SHP77 (cell line): ENCODE results near the gene FILIP1L.

Experiments used
- DNase-seq, 2 experiments: peaks; one replicate each; lab custom pipeline; 2025; lab: John Stamatoyannopoulos, UW

FILIP1L gene

GRCh38 chr3:100114413-100115030 is at the start of gene FILIP1L:
Gene FILIP1L, minus strand, starts transcription at chr3:100114501.
- DNase-seq = no peak

GRCh38 chr3:100163787-100164186 is 49.5 kb upstream of the FILIP1L start:
- DNase-seq = no peak

DNA sequence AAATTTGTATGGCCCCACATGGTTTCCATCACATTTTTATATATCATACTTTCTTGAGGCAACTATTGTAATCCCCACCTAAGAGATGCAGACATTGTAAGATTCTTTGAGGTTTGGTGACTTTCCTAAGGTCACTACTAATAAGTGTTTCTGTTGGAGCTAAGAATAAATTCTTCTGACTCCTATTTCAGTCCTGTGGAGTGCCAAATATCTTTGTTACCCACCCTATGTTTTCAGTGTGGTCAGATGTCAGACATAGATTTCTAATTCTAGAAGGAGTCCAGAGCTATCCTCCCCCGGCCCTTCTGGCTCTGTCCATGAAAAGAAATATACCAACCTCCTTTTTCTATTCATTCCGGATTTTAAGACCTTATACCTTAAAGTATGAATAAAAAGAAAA is 46.2 kb upstream of the FILIP1L start:
- DNase-seq = no peak

- DNase-seq = no peak
Observed at GRCh38 chr3:100159331-100160153, 45.2 kb upstream of the FILIP1L start.

- DNase-seq = no peak
Observed at GRCh38 chr3:100158918-100159330, 44.6 kb upstream of the FILIP1L start.

DNA sequence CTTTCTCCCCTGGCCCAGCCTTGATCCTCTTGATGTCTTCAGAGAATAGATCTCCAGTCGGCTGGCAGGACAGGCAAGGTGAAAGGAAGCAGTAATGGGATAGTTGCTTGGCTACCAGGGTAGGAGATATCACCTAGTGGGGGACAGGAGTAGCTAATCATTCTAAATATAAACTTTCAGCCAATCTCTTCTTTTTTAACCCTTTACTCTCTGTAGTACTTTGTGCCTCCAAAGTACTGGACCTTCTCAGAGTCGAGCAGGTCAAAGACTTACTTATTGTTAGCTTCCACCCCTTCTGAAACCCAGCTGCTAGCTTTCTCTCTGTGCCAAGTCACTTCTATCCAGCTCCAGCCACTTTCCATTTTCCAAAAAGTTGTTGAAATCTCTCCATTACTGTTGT is 43.4 kb upstream of the FILIP1L start:
- DNase-seq = no peak

DNA sequence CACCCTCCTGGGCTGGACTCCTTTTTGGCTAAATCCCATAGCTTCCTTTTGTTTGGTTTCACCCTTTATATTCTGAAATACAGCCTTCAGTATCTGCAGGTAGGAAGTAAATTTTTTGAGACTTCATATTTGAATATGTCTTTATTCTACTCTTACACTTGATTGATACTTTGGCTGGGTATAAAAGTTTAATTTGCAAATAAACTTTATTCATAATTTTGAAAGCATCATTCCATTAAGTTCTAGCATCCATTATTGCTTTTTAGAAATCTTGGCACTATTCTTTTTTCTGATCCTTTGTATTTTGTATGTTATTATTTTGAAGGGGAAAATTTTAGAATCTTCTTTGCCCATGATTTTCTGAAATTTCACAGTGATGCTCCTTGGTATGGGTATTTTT is 41.3 kb upstream of the FILIP1L start:
- DNase-seq = no peak

DNA sequence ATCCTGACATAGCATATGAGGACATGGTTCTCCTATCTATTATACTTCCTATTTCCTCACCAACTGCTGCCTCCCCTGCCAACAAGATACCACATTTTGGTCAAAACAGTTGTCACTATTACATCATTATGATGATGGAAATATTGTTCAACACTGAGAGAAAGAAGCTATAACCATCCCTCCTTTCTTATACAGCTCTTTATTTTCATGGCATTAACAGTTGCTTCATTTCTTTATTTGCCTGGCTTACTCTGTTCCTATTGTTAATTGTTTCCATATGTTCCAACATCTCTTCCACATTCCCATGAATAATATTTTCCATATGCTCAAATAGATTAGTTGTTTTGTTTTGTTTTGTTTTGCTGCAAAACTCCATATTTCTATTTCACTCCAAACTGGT is 40.8 kb upstream of the FILIP1L start:
- no peak for DNase-seq

DNA sequence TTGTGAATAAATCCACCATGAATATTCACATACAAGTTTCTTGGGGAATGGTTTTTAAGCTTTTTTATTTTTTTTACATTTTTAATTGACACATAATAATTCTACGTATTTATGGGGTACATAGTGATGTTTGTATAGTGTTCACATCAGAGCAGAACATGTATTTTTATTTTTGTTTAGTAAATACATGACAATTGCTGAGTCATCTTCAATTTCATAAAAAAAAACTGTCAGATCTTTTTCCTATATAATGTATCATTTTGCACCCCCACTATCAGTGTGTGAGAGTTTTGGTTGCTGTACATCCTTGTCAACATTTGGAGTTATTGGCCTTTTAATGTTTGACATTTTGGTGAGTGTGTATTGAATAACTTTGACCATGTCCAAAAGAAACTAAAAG is 39.9 kb upstream of the FILIP1L start:
- no peak for DNase-seq

DNA sequence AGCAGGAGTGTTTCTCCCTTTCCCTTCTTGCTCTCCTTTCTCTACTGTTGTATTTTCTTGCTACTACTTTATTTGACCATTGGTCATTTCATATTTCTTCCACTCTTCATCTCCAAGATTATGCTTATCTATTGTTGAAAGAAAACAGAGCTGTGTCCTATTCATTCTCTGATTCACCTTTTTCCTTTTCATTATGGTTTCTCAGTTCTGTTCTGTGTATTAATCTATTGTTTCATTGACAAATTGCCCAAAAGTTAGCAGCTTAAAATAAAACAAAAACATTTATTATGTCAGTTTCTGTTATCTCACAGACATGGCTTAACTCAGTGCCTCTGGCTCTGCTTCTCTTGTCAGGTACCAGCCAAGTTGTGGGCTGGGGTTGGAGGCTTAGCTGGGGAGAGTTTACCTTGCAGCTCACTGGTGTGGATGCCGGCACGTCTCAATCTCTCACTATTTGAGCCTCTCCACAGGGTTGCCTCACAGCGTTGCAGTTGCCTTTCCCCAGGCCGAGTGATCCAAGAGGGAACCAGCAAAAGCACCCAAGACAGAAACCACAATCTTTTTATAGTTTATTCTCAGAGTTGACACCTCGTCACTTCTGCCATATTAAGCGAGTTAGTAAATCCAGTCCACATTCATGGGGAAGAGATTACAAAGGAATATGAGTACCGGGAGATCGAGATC is 36.9 kb upstream of the FILIP1L start:
- no peak for DNase-seq

GRCh38 chr3:100150473-100150872 is 36.2 kb upstream of the FILIP1L start:
- no peak for DNase-seq

DNA sequence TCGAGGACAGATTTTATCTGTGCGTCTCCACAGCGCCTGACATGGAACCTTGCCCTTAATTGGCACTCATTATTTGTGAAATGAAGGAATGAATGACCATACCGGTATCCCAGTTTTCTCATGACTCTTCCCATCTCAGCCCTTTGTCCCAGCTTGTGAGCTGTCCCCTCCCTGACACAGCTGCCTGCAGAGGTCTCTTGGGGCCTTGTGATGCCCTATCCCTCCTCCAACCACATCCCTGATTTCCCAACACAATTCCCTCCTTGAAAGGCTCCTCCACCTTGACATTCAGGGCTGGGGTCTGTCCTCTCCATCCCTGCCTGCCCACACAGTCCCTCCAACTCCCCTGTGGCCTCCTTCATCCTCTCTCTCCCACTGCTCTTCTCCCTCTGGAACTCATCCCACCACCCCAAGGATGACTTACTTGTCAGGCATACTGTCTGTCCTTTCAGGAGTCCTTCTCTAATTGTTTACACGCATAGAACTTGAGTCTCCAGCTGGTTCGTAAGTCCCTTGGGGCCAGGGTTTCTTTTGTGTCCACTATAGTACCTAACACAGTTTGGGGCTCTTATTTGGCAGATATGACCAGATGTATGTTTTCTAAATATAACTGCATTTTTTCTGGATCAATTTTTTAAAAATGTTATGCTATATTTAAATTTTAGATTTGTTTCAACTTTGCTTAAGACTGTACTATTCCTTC is 35.6 kb upstream of the FILIP1L start:
- DNase-seq = no peak

DNA sequence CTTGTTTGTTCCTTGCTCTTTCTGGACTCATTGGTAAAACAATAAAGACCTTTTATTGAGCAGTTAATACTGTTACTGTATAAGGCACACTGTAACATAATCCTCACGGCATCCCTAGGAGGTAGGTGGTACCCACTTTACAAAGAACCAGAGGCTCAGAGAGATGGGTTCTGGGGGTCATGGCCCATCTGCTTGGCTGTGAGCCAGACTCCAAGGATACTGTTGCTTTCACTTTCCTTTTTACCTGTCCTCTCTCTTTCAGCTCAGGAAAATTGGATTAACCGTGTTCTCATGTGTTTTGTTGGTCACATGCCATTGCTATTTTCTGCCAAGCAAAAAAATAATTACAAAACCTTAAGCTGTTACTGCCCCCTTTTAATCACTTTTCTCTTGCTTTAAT is 34.8 kb upstream of the FILIP1L start:
- DNase-seq = no peak

- DNase-seq = no peak
Observed at GRCh38 chr3:100144255-100144866, 30.1 kb upstream of the FILIP1L start.

DNA sequence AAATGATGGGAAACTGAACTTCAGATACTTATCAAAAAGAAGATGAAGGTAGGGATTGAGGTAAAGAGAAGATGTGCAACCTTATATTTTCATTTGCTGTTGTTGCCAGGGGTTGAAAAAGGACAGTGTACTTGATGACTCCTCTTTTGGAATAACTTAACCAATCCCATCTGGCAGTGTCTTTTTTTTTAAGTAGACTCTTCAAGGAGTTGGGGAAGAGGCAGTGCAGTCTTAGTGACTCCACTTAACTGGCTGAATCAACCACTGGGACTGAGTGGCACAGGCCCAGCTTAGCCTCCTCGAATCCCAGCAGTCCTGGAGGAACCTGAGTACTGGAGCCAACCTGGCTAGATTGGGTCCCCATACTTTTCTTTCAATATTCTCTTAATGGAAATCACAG is 27.3 kb upstream of the FILIP1L start:
- no peak for DNase-seq

DNA sequence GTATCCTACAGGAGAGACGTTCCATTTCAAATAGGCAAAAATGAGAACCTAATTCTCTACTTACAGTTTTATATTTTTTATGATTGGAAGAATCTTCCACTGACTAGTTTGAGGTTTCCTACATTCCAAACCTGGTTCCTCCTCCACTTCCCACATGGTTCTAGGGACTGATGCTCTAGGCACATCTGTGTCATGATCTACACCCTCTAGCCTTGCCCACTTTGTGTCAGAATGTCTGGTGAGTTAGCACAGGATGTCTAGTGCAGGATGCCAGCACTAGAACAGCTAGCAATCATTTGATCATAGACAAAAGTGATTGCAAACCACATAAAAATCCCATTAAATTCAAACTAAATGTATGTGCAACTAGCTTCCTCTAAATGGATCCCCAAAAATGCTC is 26.7 kb upstream of the FILIP1L start:
- DNase-seq = no peak

GRCh38 chr3:100136921-100137320 is 22.6 kb upstream of the FILIP1L start:
- no peak for DNase-seq

DNA sequence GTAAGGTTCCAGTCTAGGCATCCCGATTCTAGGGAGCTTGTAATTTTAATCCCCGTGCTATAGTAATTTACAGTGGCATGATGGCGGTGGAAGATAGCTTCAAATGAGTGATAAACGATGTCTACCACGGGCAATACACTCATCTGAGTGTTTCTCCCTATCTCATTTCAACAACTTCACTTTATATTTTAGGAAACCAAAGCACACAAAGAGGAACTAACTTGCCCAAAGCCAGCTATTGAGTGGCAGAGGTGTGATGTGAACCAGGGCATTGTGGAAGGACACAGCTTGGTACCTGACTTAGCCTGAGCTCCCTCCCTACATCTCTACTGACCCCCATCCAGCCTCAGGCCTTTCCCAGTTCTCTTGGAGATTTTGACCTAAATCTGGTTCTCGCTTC is 16.9 kb upstream of the FILIP1L start:
- no peak for DNase-seq

GRCh38 chr3:100129941-100130340 is 15.6 kb upstream of the FILIP1L start:
- no peak for DNase-seq

GRCh38 chr3:100128565-100128964 is 14.3 kb upstream of the FILIP1L start:
- DNase-seq = no peak

- no peak for DNase-seq
Observed at GRCh38 chr3:100127792-100128191, 13.5 kb upstream of the FILIP1L start.
